GM20000 (cell line): ENCODE results near the gene MCFD2.

ENCODE experiments used
- DNase-seq: peaks from one replicate; pipeline ENCODE4 v3.0.0; 2012; ENCODE audit warnings: low spot score
- CTCF ChIP-seq: IDR thresholded peaks from 2 replicates; pipeline ENCODE4 v1.5.1; 2012; ENCODE audit warnings: mild to moderate bottlenecking, control low read depth; ENCODE audit errors: extremely low read depth, missing control alignments

MCFD2 gene

GRCh38 chr2:46923041-46923528 is 7.5 kb upstream of the MCFD2 start:
- no peak for TF ChIP-seq CTCF
- DNase-seq = no peak

GRCh38 chr2:46922606-46923005 is 7.0 kb upstream of the MCFD2 start:
- no peak for DNase-seq
- TF ChIP-seq CTCF = no peak

- TF ChIP-seq CTCF = no peak
Observed at GRCh38 chr2:46921676-46922448, 6.3 kb upstream of the MCFD2 start.

GRCh38 chr2:46917628-46918027 is 2.0 kb upstream of the MCFD2 start:
- TF ChIP-seq CTCF = no peak
- peak; percentile 42 for DNase-seq

More at GRCh38 chr2:46921676-46922448, 6.3 kb upstream of the MCFD2 start:
- no peak for DNase-seq

GRCh38 chr2:46915811-46916630 is 415 bp upstream of the MCFD2 start:
- no peak for TF ChIP-seq CTCF
- DNase-seq = peak; percentile 95

- TF ChIP-seq CTCF = no peak
- no peak for DNase-seq
Observed at GRCh38 chr2:46914578-46915230, 902 bp downstream of the MCFD2 start.
